IPS-15b (cell line): Measurements from ENCODE around the gene DOCK3.

Experiments
- H3K27me3 ChIP-seq: one replicate; pipeline ENCODE4 v1.6.1; 2013; ENCODE audit warnings: low read length; ENCODE audit not compliant: control insufficient read depth, insufficient read depth
- H3K36me3 ChIP-seq: one replicate; pipeline ENCODE4 v1.6.1; 2013; ENCODE audit warnings: low read length; ENCODE audit not compliant: control insufficient read depth, insufficient read depth
- H3K4me1 ChIP-seq: one replicate; pipeline ENCODE4 v1.6.1; 2013; ENCODE audit warnings: mild to moderate bottlenecking, low read length; ENCODE audit not compliant: control insufficient read depth, insufficient read depth
- H3K4me3 ChIP-seq: one replicate; pipeline ENCODE4 v1.5.1; 2013; ENCODE audit warnings: low read depth, low read length
- H3K9ac ChIP-seq: one replicate; pipeline ENCODE4 v1.6.1; 2013; ENCODE audit warnings: low read depth, mild to moderate bottlenecking, low read length
- H3K9me3 ChIP-seq: one replicate; pipeline ENCODE4 v1.6.1; 2013; ENCODE audit warnings: mild to moderate bottlenecking, low read length; ENCODE audit not compliant: control insufficient read depth, insufficient read depth

DOCK3 gene

DNA sequence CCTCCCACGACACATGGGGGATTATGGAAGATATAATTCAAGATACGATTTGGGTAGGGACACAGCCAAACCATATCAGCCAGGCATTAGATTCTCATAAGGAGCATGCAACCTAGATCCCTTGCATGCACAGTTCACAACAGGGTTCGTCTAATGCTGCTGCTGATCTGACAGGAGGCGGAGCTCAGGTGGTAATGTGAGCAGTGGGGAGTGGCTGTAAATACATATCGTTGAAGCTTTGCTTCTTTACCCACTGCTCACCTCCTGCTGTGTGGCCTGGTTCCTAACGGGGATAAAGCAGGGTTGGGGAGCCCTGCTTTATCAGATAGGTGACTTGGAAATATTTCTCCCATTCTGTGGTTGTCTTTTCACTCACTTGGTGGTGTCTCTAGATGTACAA is 14.8 kb downstream of the DOCK3 start:
- H3K9me3 ChIP-seq, result no peaks in the 10 kb centered on the region
- no peaks in the 10 kb centered on the region for H3K36me3 ChIP-seq
- H3K4me3 ChIP-seq, result no peak overlapping the region
- no peak overlapping the region for H3K9ac ChIP-seq
- peaks cover 6% of the 10 kb centered on the region for H3K4me1 ChIP-seq
- no peaks in the 10 kb centered on the region for H3K27me3 ChIP-seq

DNA sequence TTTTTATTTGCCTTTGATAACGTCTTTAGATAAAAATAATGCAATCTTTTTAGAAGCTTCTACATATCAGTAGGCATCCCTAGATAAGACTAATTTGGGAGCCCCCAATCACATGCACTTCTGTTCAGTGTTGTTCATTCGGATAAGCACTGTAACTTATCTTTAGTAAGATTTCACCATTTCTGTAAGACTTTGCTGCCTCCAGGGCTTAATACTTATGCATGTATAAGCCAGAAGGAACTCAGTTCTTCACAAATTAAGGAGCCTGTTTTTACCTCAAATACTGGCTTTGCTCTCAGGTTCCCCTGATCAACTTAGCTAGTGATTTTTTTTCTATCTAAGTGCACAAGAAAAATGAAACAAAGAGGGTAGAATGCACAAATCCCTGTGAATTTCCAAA is 20.3 kb downstream of the DOCK3 start:
- H3K36me3 ChIP-seq, result no peaks in the 10 kb centered on the region
- H3K9ac ChIP-seq, result no peak overlapping the region
- H3K9me3 ChIP-seq, result no peaks in the 10 kb centered on the region

DNA sequence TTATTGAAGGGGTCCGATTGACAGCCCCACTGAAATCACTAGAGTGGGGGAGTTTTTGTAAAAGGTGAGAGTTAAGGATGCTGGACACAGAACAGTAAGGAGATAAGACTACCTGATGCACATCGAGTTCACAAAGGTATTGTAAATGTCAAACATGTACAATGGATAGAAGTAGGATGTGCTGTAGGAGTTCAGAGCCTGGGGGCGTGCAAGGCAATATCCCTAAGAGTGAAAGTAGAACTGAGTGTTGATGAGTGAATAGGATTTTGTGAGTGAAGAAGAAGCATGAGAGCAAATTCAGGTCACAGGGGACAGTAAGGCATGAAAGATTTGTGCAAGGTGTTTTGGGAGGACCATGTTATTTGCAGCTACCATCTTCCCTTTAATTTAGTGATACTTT is 21.5 kb downstream of the DOCK3 start:
- H3K9me3 ChIP-seq, result no peaks in the 10 kb centered on the region

More for the DNA sequence above, 20.3 kb downstream of the DOCK3 start:
- no peaks in the 10 kb centered on the region for H3K4me1 ChIP-seq
- no peaks in the 10 kb centered on the region for H3K27me3 ChIP-seq
- no peak overlapping the region for H3K4me3 ChIP-seq

DNA sequence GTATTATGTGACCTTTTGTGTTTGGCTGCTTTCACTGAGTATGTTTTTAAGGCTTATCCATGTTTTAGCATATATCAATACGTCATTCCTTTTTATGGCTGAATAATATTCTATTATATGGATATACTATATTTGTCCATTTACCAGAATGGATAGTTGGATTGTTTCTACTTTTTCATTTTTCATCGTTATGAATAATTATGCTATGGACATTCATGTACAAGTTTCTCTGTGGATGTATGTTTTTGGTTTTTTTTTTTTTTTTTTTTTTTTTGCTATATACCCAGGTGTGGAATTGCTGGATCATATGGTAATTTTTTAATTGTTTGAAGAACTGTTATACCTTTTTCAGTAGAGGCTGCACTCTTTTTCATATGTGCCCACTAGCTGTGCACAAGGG is 23.5 kb downstream of the DOCK3 start:
- no peaks in the 10 kb centered on the region for H3K9me3 ChIP-seq
- H3K36me3 ChIP-seq, result no peaks in the 10 kb centered on the region
- H3K9ac ChIP-seq, result no peak overlapping the region
- no peak overlapping the region for H3K4me3 ChIP-seq
- no peaks in the 10 kb centered on the region for H3K4me1 ChIP-seq
- no peaks in the 10 kb centered on the region for H3K27me3 ChIP-seq

More for the DNA sequence above, 21.5 kb downstream of the DOCK3 start:
- Histone ChIP-seq H3K4me3 (no peak overlapping the region), H3K36me3 (no peaks in the 10 kb centered on the region), H3K27me3 (no peaks in the 10 kb centered on the region), H3K4me1 (no peaks in the 10 kb centered on the region), H3K9ac (no peak overlapping the region)

DNA sequence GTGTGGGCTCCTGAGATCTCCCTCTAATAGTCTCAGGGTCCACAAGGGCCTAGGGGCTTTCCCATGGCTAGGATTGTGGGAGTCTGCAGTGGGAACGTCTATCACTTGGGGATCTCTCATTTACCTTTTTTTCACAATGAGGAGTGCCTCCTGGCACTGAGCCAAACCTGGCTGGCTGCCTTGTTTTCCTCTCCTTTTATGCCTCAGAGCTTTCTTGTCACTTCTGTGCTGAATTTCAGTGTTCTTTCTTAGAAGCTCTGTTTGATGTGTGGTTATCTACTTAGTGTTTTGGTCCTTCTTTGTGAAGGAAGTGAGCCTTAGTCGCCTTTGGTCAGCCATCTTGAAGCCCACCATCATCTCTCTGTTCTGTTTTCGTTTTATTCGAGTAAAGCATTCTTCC is 33.9 kb downstream of the DOCK3 start:
- Histone ChIP-seq H3K9me3 (no peaks in the 10 kb centered on the region), H3K4me1 (no peaks in the 10 kb centered on the region), H3K4me3 (no peak overlapping the region), H3K9ac (no peak overlapping the region), H3K27me3 (no peaks in the 10 kb centered on the region), H3K36me3 (no peaks in the 10 kb centered on the region)

DNA sequence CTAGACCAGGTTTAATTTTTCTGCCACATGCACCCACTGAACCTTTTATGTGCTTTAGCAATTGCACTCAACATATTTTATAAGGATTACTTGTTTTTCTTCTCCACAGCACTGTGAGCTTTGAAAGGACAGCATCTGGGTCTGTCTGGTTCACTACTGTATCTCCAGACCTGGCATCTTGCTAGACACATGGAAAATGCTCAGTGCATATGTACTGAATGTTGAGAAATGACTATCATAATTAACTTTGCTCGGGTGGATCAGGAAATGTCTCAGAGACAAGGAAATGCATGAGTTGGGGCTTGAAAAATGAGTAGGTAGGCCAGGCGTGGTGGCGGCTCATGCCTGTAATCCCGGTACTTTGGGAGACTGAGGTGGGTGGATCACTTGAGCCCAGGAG is 40.2 kb downstream of the DOCK3 start:
- Histone ChIP-seq H3K4me1 (no peaks in the 10 kb centered on the region), H3K4me3 (no peak overlapping the region), H3K9me3 (no peaks in the 10 kb centered on the region), H3K36me3 (no peaks in the 10 kb centered on the region), H3K9ac (no peak overlapping the region), H3K27me3 (no peaks in the 10 kb centered on the region)

DNA sequence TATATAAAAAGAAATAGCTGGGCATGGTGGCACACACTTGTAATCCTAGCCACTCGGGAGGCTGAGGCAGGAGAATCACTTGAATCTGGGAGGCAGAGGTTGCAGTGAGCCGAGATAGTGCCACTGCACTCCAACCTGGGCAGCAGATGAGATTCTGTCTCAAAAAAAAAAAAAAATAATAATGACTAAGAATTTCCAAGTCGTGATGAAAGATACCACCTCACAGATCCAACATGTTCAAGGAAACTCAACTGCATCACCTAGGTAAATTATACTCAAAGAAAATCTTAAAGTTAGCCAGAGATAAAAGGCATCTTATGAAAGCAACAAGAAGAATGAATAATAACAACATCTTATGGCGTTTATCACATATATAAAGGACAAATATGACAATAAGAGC is 50.1 kb downstream of the DOCK3 start:
- Histone ChIP-seq H3K9ac (no peak overlapping the region), H3K36me3 (no peaks in the 10 kb centered on the region), H3K4me1 (no peaks in the 10 kb centered on the region), H3K4me3 (no peak overlapping the region), H3K27me3 (no peaks in the 10 kb centered on the region), H3K9me3 (no peaks in the 10 kb centered on the region)

DNA sequence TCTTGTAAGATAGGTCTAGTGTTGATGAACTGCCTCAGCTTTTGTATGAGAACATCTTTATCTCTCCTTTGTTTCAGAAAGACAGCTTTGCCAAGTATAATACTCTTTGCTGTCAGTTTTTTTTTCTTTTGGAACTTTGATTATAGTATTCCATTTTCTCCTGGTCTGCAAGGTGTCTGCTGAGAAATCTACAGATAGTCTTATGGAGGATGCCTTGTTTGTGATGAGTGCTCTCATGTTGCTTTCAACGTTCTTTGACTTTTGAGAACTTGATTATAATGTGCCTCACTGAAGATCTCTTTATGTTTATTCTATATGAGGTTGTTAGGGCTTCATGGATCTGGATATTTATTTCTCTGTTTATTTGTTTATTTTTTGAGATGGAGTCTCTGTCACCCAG is 60.3 kb downstream of the DOCK3 start:
- no peak overlapping the region for H3K9ac ChIP-seq
- H3K27me3 ChIP-seq, result no peaks in the 10 kb centered on the region
- no peaks in the 10 kb centered on the region for H3K9me3 ChIP-seq
- H3K4me1 ChIP-seq, result peaks cover 11% of the 10 kb centered on the region
- no peak overlapping the region for H3K4me3 ChIP-seq
- H3K36me3 ChIP-seq, result no peaks in the 10 kb centered on the region

DNA sequence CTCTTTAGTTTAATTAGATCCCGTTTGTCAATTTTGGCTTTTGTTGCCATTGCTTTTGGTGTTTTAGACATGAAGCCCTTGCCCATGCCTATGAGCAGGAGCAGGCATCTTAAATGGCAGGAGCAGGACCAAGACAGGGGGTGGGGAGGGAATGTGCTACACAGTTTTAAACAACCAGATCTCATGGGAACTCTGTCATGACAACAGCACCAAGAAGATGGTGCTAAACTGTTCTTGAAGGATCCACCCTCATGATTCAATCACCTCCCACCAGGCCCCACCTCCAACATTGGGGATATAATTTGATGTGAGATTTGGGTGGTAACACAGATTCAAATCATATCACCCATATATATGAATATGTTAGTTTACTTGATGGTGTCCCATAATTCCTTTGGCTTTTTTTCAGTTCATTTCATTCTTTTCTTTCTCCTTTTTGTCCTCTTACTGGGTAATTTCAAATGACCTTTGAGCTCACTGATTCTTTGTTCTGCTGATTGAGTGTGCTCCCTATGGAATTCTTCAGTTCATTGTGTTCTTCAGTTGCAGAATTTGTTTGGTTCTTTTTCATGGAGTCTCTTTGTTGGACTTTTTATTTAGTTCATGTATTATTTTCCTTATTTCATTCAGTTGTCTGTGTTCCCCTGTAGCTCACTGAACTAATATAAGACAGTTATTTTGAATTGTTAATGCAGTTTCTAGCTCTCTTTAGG is 62.6 kb downstream of the DOCK3 start:
- H3K36me3 ChIP-seq, result no peaks in the 10 kb centered on the region
- H3K4me1 ChIP-seq, result peaks cover 11% of the 10 kb centered on the region
- H3K27me3 ChIP-seq, result no peaks in the 10 kb centered on the region
- no peak overlapping the region for H3K4me3 ChIP-seq
- no peaks in the 10 kb centered on the region for H3K9me3 ChIP-seq
- H3K9ac ChIP-seq, result no peak overlapping the region

DNA sequence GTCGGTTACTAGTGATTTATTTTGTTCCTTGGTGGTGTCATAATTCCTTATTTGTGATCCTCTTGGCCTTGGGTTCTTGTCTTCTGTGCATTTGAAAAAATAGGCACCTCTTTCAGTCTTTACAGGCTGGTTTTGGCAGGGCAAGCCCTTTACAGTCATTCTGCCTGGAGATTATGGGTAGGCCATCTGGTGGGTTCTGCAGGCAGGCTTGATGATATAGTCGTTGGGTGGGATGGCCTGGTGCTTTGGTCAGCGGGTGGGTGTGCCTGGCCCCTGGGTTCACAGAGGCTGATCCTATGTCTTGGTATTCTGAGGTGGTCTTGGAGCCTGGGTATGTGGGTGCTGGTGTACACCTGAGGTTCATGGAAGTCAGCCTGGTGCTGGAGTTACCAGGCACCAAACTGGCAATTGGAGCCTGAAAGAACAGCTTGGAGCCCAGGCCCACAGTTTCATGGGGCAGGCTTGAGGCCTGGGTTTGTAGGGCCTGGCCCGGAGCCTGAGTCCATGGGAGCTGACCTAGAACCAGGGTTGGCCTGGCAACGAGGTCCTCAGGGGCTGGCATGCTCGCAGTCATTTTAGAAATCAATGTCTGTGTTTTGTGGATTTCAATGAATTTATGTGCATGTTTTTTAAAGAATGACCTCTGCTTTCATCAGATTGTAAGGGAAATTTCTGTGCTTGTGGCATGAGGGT is 63.3 kb downstream of the DOCK3 start:
- Histone ChIP-seq H3K27me3 (no peaks in the 10 kb centered on the region), H3K9ac (no peak overlapping the region), H3K9me3 (no peaks in the 10 kb centered on the region), H3K4me1 (peaks cover 11% of the 10 kb centered on the region), H3K4me3 (no peak overlapping the region), H3K36me3 (no peaks in the 10 kb centered on the region)

DNA sequence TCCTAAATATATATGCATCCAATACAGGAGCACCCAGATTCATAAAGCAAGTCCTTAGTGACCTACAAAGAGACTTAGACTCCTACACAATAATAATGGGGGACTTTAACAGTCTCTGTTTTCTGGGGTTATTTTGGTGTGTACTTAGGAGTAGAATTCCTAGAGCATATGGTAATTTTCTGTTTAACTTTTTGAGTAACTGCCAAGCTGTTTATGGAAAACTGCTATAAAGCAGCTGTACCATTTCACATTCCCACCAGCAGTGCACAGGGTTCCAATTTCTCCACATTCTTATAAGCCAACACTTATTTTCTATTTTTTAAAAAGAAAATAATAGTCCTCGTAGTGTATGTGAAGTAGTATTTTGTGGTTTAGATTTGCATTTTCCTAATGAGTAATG is 68.9 kb downstream of the DOCK3 start:
- Histone ChIP-seq H3K4me1 (peaks cover 5% of the 10 kb centered on the region), H3K9ac (no peak overlapping the region), H3K9me3 (no peaks in the 10 kb centered on the region), H3K36me3 (no peaks in the 10 kb centered on the region), H3K27me3 (no peaks in the 10 kb centered on the region), H3K4me3 (no peak overlapping the region)

DNA sequence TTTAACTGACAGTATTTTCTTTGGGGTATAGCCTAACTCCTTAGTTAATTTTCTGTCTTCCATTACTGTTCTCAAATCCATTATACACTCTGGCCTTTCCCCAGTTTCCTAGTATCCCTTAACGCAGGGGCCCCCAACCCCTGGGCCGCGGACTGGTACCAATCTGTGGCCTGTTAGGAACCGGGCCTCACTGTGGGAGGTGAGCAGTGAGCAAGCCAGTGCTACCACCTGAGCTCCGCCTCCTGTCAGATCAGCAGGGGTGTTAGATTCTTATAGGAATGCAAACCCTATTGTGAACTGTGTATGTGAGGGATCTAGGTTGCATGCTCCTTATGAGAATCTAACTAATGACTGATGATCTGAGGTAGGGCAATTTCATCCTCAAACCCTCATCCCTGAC is 75.1 kb downstream of the DOCK3 start:
- H3K27me3 ChIP-seq, result no peaks in the 10 kb centered on the region
- no peak overlapping the region for H3K9ac ChIP-seq
- H3K36me3 ChIP-seq, result no peaks in the 10 kb centered on the region
- no peaks in the 10 kb centered on the region for H3K9me3 ChIP-seq
- no peak overlapping the region for H3K4me3 ChIP-seq
- H3K4me1 ChIP-seq, result peaks cover 13% of the 10 kb centered on the region
